Measurements from ENCODE around the gene NFE2L2.
"Not testable (repeated sequence)": the region's sequence is repeated elsewhere in the genome, so short reads cannot be mapped to it uniquely, and the experiment has no call there.

Gene NFE2L2

DNA sequence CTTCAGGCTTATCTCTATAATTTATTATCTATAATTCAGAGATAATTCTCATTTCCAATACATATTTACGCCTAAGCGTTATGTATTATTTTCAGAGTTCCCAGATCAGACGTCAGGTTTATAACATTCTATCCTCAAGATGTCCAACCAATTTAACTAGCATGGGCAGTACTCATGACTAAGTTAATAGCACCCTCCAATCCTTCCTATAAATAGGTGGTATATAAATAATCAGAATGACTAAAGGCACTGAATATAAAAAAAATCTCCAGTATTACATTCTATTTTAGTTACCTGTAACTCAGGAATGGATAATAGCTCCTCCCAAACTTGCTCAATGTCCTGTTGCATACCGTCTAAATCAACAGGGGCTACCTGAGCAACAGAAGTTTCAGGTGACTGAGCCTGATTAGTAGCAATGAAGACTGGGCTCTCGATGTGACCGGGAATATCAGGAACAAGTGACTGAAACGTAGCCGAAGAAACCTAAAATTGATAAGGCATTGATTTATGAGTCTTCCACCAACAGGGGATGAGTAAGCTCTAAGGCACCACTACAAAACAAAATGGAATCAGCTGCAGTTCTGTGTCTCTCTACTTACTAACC lies 32.3 kb downstream of the NFE2L2 start:
- no peak for DNase-seq

DNA sequence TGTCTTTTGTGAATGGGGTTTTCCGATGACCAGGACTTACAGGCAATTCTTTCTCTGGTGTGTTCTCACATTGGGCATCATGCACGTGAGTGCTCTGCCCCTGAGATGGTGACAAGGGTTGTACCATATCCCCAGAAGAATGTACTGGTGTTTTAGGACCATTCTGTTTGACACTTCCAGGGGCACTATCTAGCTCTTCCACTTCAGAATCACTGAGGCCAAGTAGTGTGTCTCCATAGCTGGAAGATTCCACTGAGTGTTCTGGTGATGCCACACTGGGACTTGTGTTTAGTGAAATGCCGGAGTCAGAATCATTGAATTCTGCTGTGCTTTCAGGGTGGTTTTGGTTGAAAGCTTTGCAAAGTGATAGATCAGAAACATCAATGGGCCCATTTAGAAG lies 33.3 kb downstream of the NFE2L2 start:
- DNase-seq: no peak

DNA sequence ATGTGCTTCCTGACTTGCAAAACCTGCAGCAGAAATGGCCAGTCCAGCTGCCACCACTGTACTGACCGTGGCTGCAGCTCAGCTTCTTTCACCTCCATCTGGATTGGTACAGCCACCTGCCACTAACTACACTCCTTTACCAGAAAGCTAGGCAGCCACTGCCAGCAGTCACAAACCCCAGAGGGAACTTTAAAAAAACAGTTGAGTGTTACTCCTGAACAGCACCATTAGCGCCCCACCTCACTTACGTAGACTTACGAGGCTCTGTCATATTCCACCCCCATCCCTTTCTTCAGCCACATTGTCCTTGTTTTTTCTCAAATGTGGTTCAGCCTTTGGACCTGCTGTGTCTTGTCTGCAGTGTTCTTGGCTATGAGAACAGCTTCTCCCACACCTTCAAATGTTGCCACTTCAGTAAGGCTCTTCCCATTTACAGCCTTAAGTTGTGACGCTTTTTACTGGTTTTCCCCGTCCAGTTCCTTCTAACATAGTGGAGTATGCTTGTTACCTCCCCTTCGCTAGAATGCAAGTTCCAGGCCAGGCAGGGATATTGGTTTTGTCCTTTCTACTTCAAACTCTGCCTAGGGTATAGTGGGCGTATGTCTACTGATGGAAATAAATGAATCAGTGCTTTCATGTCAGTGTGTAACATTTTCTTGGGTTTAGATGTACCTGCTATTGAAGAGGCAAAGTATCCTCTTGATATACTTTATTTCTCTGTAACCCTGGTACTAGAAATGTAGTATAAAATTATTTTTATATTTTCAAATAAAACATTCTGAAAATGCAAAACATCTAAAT lies 34.9 kb downstream of the NFE2L2 start:
- DNase-seq: no peak

DNA sequence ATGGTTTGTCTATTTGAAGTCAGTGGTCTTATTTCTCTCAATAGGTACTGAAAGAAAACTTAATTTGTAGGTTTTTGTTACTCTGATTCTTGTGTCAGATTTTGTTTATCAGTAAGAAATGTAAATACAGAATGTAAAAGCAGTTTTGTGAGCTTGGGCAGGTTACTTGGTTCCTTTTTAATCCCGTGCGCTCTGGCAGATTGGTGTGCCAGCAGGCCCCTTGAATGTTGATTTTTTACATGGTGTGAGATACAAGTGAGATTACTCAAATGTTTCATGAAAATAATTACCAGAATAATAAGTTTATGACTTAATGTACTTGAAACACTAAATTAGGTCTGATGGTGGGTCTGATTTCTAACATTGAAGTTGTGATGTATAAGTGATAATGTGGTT lies 38.6 kb downstream of the NFE2L2 start:
- DNase-seq: no peak

DNA sequence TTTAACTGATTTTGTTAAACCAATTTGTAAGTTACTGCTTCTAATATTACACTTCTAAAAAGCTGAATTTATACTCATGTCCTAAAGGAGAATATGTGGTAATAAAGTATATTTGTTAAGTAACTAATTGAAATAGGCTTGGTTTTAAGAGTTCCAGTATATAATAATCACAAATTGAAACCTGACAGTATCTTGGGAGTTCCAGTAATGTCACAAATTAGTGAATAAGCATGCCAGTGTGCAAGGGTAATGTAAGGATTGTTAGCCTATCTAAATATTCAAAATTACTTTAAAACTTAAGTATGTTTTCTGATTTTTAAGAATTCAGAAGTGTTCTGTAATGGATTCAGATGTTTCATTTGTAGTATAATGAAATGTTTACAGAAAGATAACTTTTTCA lies 41.1 kb downstream of the NFE2L2 start:
- DNase-seq: not testable (repeated sequence)

DNA sequence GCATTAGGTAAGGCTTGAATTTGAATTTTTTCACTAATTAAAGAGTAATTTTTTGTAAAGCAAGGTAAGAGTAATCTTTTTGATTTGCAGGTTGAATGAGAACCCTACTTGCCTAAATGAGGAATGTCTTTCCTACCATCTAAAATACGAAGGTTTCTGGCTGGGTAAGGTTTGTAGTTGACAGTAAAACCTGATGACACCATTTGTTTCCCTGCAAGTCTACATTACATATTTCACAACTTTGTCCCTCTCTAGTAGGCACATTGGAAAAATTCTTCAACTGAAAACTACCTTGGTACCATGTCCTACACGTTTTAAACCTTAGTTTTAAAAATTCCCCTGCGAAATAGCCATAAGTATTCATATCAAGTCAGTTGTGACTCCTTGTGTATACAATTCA lies 42.6 kb downstream of the NFE2L2 start:
- no peak for DNase-seq

DNA sequence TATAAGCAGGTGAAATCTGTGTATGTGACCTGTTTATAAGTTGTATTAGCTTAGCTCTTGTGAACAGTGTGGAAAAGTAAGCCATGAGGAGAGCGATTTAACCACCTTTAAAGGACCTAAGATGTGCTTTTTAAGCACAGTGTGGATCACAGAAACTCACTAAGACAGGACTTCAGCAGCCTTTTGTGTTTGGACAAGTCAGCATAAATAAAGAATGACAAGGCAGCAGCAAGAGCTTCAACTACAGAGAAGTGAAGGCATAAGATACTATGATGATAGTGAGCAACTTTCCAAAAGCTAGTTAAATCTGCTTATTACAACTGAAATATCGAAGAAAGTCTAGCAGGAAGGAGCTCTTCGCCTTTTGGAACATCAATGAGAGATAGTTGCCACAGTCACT lies 43.0 kb downstream of the NFE2L2 start:
- DNase-seq: no peak

DNA sequence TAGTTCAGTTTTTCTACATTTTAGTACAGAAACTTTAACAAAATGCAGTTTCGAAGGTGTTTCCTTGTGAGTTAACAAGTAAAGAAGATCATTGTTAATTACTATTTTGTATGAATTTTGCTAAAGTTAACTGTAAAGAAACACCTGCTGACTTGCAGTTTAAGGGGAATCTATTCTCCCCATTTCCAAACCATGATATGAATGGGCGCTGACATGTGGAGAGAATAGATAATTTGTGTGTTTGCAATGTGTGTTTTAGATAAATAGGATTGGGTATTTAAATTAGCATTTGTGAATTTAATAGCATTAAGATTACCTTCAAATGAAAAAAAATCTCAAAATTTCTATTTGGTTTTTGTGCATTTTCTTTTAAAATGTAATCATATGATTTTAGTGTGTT lies 44.7 kb downstream of the NFE2L2 start:
- not testable (repeated sequence) for DNase-seq

DNA sequence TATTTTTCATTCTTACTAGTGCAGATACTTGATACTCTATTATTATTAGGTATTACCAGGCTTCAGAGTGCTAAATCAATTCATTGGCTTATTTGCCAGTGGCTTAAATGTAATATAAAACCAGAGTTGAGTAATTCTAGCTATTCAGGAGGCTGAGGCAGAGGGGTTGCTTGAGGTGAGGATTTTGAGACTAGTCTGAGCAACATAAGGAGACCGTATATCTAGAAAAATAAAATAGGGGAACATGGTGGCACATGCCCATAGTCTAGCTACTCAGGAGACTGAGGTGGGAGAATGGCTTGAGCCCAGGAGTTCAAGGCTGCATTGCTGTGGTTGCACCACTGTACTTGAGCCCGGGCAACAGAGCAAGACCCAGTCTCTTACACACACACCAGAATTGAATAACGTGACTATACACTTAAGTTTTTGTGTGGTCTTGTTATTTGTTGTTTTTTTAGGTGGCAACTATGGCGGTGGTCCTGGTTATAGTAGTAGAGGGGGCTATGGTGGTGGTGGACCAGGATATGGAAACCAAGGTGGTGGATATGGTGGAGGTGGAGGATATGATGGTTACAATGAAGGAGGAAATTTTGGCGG lies 47.2 kb downstream of the NFE2L2 start:
- no peak for DNase-seq

DNA sequence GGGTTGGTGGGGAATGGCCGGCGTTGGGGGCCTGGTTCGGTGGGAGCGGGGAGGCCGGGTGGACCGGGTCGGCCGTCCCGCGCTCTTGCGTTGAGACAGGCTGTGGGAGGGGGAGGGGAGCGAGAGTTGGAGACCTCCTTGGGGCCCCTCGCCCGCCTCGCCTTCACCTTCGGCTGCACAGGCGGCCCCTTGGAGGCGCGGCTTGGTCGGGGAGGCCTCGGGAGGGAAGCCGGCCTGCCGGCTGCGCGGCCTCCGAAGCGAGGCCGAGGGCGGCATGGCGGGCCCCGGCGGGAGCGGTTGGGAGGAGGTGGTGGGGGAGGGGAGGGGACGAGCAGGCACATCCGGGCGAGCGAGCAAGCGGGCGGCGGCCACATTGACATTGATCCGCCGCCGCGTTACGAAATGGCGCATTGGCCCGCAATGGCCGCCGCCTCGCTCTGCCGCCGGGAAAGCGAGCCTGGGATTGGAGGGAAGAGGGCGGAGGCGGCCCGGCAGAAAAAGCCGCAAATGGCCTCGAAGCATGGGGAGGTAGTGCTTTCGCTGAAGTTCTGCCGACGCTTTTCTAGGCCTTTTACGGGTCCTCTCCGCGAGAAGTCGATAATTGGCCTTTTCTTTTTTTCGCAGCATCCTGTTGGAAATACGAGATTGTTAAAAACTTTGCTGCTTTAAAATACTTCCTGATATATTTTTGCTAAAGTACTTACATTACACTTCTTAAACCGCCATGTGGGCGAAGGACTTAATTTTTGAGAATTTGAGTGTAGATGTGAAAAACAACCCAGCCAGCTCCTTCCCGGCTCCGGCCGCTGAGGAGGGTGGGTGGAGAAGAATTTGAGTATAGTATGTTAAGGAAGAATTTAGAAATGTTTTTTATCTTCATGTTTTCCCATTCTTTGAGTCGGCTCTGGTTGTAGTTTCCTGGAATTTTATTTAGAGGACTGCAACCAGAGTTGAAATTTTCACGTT lies 51.4 kb downstream of the NFE2L2 start:
- DNase-seq: peak; percentile 71

DNA sequence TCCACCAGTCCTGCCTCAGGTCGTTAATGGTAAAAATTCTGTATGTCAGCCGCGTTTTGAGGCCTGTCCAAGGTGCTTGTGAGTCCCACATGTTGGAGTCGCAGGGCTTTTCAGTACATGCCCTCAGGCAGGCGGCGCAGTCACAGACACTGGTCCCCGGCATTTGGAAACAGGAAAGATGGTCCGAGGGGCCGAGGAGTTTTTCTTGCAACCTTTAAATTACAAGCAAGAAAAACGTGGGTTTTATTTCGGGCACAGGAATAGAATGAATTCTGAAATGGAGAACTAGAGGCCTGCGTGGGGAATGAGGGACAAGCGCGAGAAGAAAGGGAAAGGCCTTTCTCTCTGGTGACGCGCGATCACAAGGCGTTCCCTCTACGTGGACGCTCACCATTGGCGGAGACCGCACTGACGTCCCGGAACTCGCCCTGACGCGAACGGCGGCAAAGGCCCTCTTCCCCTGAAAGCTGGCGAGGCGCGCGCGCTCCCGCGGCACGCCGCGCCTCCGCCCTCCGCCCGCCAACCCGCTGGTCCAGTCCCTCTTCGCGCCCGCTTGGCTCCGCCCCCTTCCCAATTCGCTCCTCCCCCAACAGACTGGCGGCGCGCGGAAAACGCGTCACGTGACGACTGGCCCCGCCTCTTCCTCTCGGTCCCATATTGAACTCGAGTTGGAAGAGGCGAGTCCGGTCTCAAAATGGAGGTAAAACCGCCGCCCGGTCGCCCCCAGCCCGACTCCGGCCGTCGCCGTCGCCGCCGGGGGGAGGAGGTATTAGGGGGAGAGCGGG lies 52.2 kb downstream of the NFE2L2 start, which contains the start of gene HNRNPA3:
Gene HNRNPA3, plus strand, starts transcription at position 689 of the 785 bp plus-strand sequence. Its CDS starts 6 bp downstream, at position 695.
- DNase-seq: peak; percentile 95

DNA sequence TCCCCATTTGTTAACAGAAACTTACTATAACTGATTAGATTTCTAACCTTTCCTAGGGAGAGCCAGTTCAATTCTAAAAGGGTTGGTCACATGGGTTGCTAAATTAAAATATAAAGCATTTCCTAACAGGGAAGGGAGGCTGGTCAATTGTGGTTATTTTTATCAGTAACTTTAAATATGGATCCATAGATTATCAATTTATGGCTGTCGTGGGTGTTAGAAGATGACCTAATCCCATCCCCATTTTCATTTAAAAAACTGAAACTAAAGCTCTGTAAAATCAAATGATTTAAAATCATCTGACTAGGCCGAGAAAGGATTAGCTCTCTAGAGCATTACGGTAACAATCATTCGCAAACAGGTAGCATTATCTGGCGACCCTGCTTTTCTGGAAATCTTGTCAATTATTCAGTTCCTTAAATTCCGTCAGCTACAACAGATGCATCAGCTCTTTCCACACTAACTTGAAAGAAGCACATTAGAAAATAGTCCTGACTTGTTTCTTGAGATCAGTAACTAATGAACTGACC lies 52.9 kb downstream of the NFE2L2 start:
- DNase-seq: no peak

DNA sequence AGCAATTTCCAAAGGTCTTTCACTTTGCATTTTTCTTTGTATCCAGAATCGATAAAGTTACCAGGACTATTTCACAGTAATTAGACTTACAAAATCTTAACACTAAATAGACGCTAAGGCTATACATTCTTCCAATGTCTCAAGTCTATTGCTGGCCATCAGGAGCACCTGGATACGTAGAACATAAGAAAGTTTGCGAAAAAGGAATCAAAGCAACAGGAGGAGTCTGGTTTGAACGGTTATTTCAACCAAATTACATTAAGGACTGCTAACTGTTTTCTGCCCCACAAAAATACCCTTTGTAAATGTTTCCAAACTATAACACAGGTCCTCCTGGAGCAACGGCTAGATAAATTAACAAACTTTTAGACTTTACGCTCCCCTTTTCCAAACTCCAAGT lies 53.4 kb downstream of the NFE2L2 start:
- no peak for DNase-seq

DNA sequence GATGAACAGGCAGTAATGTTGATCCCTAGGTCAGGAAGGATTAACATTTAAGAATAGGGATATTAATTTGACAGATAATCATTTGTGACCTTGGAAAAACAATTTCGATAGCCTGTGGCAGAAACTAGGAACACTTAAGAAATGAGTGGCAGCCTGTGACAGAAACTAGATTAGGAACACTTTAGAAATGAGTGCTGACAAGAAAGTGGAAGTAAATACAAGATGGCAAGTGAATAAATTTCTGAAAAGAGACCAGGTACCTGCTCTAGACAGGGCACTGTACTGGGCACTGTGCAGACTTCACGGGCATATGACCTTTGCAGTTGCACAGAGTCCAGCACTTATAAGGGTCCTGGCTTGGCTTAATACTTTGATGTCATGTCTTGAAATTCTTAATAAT lies 57.4 kb downstream of the NFE2L2 start:
- DNase-seq: no peak

DNA sequence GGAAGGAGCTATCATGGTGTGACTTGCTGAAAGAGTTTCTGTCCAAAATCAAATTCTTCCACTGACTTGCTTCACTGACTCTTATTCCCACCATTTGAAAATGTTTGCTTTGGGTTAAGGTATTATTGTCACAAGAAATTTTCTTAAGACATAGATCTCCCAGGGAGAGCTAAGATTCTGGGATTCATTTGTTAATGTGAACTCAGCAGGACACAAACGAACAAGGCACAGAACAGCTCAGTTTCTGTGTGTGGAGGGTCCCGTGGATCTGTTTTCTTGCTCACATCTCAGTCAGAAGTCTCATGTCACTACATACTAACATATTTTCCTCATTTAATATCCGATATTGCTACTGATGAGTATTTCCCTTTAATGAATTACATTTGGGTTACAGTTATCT lies 60.1 kb downstream of the NFE2L2 start:
- DNase-seq: no peak

DNA sequence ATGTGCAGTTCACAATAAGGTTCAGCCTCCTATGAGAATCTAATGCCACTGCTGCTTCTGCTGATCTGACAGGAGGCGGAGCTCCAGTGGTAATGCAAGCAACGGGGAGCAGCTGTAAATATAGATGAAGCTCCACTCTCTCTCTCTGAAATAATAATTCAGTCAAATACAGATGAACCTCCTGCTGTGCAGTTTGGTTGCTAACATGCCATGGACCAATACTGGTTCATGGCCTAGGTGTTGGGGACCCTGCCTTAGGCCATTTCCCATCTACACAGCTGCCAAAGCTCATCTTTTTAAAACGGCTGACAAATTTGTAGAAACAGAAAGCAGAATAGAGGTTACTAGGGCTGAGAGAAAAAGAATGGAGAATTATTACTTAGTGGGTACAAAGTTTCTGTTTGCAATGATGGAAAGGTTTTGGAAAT lies 62.6 kb downstream of the NFE2L2 start:
- DNase-seq: no peak

DNA sequence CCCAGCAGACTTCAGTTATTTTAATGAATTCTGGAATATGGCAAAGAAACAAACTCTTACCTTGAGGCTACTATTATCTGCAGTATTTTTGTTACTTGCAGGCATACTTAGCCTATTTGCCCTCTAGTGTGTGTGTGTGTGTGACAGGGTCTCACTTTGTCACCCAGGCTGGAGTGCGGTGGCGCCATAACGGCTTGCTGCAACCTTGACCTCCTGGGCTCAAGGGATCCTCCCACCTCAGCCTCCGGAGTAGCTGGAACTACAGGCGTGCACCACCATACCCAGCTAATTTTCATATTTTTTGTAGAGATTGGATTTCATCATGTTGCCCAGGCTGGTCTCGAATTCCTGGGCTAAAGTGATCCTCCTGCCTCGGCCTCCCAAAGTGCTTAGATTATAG lies 64.1 kb downstream of the NFE2L2 start:
- not testable (repeated sequence) for DNase-seq

DNA sequence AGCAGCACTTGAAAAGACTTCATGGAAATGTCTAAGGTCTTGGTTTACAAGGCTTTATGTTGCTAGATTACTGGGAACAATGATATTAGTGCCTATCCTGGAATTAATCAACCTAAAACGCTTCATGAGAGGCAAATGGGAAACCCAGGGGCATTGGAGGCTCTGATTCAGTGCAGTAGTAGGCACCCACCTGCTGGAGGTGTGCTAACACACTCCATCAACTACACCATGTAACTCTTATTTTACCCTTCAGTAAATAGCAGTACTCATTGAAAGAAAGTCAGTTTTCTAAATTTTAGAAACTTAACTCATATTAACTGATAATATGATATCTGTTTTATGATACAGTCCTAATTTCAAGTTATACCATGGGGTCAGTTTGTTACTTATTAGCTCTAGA lies 69.3 kb downstream of the NFE2L2 start:
- no peak for DNase-seq

DNA sequence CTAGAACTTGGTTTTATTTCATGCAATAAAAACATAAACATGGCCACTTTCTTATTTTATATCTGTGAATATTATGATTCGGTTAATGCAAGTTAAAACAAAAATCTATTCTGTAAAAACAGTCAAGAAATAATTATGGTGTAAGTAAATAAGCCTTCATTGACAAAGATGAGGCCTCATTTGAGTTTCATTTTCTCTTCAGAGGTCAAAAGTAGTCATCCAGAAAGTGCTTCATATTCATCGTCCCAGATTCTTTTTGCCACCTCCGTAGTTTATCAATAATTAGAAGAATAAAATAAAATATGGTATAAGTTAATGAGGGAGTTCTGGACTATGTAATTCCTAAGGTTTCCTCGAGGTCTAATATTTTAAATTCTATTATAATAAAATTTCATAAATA lies 71.3 kb downstream of the NFE2L2 start:
- no peak for DNase-seq

DNA sequence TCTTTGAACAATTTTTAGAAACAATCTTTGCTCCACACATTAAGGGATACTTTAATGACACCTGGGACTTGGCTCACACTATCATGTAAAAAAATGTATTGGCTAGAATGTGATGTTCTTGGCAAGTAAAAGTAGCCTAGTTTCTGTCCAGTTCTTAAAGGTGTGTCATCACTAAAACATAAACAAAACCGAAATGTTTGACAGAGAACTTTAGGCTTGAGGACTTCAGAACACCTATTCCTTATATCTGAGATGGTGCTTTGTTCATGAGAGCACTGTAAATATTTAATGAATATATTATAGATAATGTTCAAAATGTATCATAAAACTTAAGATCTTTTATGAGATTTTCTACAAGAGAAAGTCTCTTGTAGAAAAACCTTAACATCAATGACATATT lies 71.7 kb downstream of the NFE2L2 start:
- DNase-seq: no peak

DNA sequence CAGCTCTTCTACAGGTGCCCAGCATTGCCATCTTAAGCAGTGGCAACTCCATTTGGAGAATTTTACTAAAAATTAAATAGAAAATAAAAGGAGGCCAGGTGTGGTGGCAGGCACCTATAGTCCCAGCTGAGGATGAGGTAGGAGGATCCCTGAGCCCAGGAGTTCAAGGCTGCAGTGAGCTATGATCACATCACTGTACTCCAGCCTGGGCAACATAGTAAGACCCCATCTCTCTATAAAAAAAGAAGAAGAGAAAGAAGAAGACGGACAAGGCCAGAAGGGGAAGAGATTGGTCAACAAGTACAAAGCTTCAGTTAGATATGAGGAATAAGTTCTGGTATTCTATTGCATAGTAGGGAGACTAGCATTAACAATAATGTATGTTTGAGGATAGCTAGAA lies 73.6 kb downstream of the NFE2L2 start:
- DNase-seq: no peak
